Activated CD8-positive, alpha-beta T cell treated with anti-CD3 and anti-CD28 coated beads for 36 hours (primary cell): ENCODE measurements around the gene TLE2. TPM values are rescaled to one million over a fixed set of nuclear protein-coding genes. Genes with fewer than 3 reads are reported as not detected.

Experiments
- ATAC-seq: fragments of 200-7000 bp; cut with Tn5 transposase; one replicate; pipeline ENCODE4 v1.10.0; 2021; ENCODE audit warnings: mild to moderate bottlenecking, moderate library complexity
- CTCF ChIA-PET: fragments of 350-600 bp; sonication (Branson Sonifier 250); formaldehyde crosslinking; loops from one replicate; lab custom pipeline; 2021; ENCODE audit warnings: antibody characterized with exemption; lab: Charles Lee
- POLR2A ChIA-PET: fragments of 350-600 bp; sonication (Branson Sonifier 250); formaldehyde crosslinking; loops from one replicate; lab custom pipeline; 2021; ENCODE audit warnings: antibody characterized with exemption; lab: Charles Lee
- DNase-seq: peaks from one replicate; pipeline ENCODE4 v3.0.0-alpha.2; 2020
- H3K27ac Mint-ChIP-seq: one replicate; pipeline ENCODE4 v1.8.0; 2021; ENCODE audit warnings: mild to moderate bottlenecking, mixed read lengths
- H3K27me3 Mint-ChIP-seq: one replicate; pipeline ENCODE4 v1.8.0; 2021; ENCODE audit warnings: mixed read lengths
- H3K36me3 Mint-ChIP-seq: one replicate; pipeline ENCODE4 v1.8.0; 2021; ENCODE audit warnings: low read depth, mixed read lengths
- H3K4me1 Mint-ChIP-seq: one replicate; pipeline ENCODE4 v1.8.0; 2021; ENCODE audit warnings: low read depth, mixed read lengths
- H3K4me3 Mint-ChIP-seq: one replicate; pipeline ENCODE4 v1.8.0; 2021; ENCODE audit warnings: mild to moderate bottlenecking, moderate library complexity, mixed read lengths
- H3K9me3 Mint-ChIP-seq: one replicate; pipeline ENCODE4 v1.8.0; 2021; ENCODE audit warnings: mixed read lengths
- intact Hi-C: fragments of 100-400 bp; cut with micrococcal nuclease; formaldehyde crosslinking; loops from one replicate; pipeline ENCODE4 v1.10.0; 2022
- total RNA-seq, 2 experiments: library from RNA; stranded (reverse); gene quantifications; one replicate each; pipeline ENCODE4 v1.2.3, GENCODE V29; 2021
- TF ChIP-seq, protein P1 (sequence below): fragments of 200-600 bp; IDR thresholded peaks from one replicate; pipeline ENCODE4 v1.8.0; 2022; ENCODE audit warnings: antibody characterized with exemption, mild to moderate bottlenecking

Gene TLE2
- total RNA-seq, 2 experiments from 2014 or later, result 2.8 to 3.0 TPM

DNA sequence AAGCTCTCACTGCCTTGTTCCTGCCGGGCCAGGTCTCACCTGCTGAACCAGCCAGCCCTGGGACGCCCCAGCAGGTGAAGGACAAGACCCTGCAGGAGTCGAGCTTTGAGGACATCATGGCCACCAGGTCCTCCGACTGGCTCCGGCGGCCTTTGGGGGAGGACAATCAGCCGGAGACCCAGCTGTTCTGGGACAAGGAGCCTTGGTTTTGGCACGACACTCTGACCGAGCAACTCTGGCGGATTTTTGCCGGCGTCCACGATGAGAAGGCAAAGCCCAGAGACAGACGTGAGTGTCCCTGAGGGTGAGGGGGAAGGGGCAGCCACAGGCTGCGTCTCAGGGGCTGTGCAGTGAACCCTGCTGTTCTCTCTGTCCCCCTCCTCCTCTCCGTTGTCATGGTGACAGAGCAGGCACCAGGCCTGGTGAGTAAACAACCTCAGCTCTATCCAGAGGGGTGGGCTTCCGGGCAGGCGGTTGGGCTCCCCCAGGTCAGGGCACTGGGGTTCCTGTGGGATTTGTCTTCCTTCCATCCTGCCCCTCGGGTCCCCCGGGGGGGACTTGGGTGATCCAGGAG lies 42.0 kb downstream of the TLE2 start:
- DNase-seq (no peak), ATAC-seq (no peak)
- no peaks in the 10 kb centered on the region for H3K36me3 Mint-ChIP-seq
- intact Hi-C loops, result no loop called here
- H3K27ac Mint-ChIP-seq, result no peak overlapping the region
- peaks cover 13% of the 10 kb centered on the region for H3K27me3 Mint-ChIP-seq
- H3K4me3 Mint-ChIP-seq, result no peak overlapping the region
- no peaks in the 10 kb centered on the region for H3K9me3 Mint-ChIP-seq
- POLR2A ChIA-PET, result interaction anchor here (0.6 kb wide), 1 partner anchor 10 kb away, joined by 3 read pairs; the partner anchor contains the start of gene TLE6
- CTCF ChIA-PET, result interaction anchor here (1.0 to 1.7 kb wide), 2 partner anchors 24 to 117 kb away, joined by 3 to 4 read pairs; no protein-coding TSS in a partner anchor
- TF ChIP-seq, protein P1, sequence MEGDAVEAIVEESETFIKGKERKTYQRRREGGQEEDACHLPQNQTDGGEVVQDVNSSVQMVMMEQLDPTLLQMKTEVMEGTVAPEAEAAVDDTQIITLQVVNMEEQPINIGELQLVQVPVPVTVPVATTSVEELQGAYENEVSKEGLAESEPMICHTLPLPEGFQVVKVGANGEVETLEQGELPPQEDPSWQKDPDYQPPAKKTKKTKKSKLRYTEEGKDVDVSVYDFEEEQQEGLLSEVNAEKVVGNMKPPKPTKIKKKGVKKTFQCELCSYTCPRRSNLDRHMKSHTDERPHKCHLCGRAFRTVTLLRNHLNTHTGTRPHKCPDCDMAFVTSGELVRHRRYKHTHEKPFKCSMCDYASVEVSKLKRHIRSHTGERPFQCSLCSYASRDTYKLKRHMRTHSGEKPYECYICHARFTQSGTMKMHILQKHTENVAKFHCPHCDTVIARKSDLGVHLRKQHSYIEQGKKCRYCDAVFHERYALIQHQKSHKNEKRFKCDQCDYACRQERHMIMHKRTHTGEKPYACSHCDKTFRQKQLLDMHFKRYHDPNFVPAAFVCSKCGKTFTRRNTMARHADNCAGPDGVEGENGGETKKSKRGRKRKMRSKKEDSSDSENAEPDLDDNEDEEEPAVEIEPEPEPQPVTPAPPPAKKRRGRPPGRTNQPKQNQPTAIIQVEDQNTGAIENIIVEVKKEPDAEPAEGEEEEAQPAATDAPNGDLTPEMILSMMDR, result no peak
- no peaks in the 10 kb centered on the region for H3K4me1 Mint-ChIP-seq

DNA sequence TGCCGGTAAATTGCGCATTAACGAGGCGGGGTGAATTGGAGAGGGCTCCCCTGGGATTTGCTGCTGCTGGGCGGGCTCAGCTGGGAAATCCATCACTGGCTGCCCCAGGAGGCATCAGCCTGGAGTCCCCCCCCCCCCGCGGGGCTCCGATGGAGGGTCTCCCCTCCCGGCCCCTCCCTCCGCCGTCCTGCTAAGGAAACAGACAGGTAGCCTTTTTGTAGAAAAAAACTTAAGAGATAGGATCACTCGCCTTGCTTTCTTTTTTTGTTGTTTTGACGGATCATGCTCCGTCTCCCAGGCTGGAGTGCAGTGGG lies 44.9 kb downstream of the TLE2 start:
- Mint-ChIP-seq H3K27ac (no peak overlapping the region), H3K9me3 (no peaks in the 10 kb centered on the region), H3K4me1 (no peaks in the 10 kb centered on the region), H3K4me3 (no peak overlapping the region), H3K27me3 (peaks cover 13% of the 10 kb centered on the region), H3K36me3 (no peaks in the 10 kb centered on the region)
- no peak for ATAC-seq
- POLR2A ChIA-PET, result no interaction called here
- TF ChIP-seq, protein P1, result no peak
- intact Hi-C loops, result no loop called here
- no peak for DNase-seq
- CTCF ChIA-PET, result no interaction called here

DNA sequence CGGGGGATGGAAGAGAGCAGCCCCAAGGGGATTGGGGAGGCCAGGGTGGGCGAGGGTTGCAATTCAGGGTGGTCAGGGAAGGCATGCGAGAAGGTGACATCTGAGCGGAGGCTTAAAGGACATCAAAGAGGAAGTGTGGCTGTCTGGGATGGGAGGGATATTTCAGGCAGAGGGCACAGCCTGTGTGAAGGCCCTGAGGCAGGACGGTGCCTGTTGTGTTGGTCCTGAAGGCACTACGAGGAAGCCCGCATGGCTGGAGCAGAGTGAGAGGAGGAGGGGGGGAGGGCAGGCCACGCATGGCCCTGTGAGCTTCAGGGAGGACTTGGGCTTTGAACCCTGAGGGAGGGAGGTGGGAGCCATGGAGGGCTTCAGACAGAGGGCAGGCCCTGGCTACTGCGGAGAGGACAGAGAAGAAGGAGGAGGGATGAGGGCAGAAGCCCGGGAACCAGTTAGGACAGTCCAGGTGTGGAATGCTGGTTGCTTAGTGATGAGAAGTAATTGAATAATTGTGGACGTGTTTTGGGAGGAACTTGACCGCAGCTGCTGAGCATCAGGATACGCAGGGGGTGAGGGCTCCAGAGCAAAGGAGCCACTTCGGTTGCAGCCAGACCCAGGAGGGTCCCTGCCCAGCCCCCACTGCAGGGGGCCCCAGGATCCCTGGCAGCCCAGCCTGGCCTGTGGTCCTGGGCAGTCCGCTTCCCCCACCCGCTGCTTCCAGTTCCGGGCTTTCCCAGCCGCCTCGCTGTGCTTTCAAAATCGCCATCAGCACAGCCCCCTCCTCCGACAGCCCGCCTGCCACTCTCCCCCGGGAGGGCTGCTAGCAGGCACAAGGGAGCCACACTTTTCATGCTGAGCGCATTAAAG lies 45.5 kb downstream of the TLE2 start:
- CTCF ChIA-PET, result no interaction called here
- Mint-ChIP-seq H3K4me3 (no peak overlapping the region), H3K36me3 (no peaks in the 10 kb centered on the region), H3K4me1 (no peaks in the 10 kb centered on the region), H3K27ac (no peak overlapping the region), H3K9me3 (no peaks in the 10 kb centered on the region), H3K27me3 (peaks cover 13% of the 10 kb centered on the region)
- intact Hi-C loops, result no loop called here
- ATAC-seq, result no peak
- POLR2A ChIA-PET, result no interaction called here
- TF ChIP-seq, protein P1, result no peak
- no peak for DNase-seq

DNA sequence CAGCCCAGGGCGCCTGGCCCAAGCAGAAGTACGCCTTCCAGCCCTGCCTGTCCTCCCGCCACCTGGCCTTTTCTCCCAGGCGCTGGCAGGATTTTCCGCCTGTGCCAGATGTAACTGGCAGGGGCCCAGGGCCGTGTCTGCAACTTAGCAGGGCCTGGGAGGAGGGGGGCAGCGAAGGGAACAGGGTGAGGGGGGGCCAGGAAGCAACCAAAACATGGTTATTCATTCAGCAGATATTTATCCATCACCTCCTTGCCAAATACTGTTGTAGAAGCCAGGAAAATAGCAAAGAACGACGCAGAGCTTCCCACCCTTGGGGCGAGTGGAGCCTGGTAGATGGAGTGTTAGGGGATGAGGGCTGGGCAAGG lies 46.1 kb downstream of the TLE2 start:
- ATAC-seq, result no peak
- TF ChIP-seq, protein P1, result no peak
- Mint-ChIP-seq H3K36me3 (no peaks in the 10 kb centered on the region), H3K4me3 (no peak overlapping the region), H3K27ac (no peak overlapping the region), H3K4me1 (no peaks in the 10 kb centered on the region), H3K27me3 (peaks cover 13% of the 10 kb centered on the region), H3K9me3 (no peaks in the 10 kb centered on the region)
- CTCF ChIA-PET, result no interaction called here
- POLR2A ChIA-PET, result no interaction called here
- DNase-seq, result no peak
- intact Hi-C loops, result no loop called here

DNA sequence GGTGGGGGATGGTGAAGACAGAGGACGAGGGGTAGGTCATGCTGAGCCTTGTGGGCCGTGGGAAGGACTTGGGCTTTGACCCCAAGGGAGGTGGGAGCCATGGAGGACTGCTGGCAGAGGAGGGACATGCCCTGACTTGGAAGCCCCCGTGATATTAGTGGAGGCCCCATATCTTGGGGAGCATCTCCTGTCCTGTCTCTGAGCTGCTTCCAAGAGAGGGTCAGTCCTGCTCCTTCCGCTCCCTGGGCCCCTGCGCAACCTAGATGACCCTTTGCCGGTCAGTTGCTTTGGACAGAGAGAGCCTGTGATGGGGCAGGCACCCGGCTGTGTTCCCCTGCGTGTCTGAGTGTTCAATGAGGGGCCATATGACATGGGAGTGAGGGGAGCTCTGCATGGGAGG lies 46.5 kb downstream of the TLE2 start:
- Mint-ChIP-seq H3K27me3 (peaks cover 13% of the 10 kb centered on the region), H3K4me1 (peaks cover 3% of the 10 kb centered on the region), H3K36me3 (no peaks in the 10 kb centered on the region), H3K9me3 (no peaks in the 10 kb centered on the region), H3K4me3 (no peak overlapping the region), H3K27ac (no peak overlapping the region)
- POLR2A ChIA-PET, result interaction anchor here (1.1 kb wide), 1 partner anchor 75 kb away, joined by 3 read pairs; no protein-coding TSS in a partner anchor
- DNase-seq (no peak), ATAC-seq (no peak)
- TF ChIP-seq, protein P1, result no peak
- CTCF ChIA-PET, result no interaction called here
- intact Hi-C loops, result no loop called here
